ENCODE results near the gene GAPDHS. TPM values are rescaled to one million over a fixed set of nuclear protein-coding genes. Genes with fewer than 3 reads are reported as not detected.

The GAPDHS gene
- total and polyA plus RNA-seq, 2 experiments from 2014 or later, result not detected

DNA sequence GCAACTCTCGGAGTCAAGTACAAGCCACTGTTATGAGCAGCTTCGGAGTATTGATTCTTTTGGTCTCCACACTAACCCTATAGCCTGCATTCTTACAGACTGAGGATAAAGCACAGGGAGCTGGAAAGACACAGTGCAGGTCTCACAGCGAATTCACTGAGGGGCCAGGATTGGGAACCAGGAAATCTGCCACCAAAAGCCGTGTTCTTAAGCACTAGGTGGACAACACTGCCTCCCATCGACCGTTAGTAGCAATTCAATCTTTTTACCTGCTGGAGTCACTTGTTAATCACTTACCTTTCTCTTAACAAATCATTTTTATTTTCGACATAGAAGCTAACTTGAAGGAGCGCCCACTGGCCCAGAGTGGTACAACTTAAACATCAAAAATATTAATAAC lies 59.0 kb downstream of the GAPDHS start:
- Histone ChIP-seq H3K4me3 (no peak overlapping the region), H3K27ac (no peak overlapping the region), H3K27me3 (no peaks in the 10 kb centered on the region), H3K4me1 (ENCODE audit: low read depth) (no peaks in the 10 kb centered on the region), H3K36me3 (no peaks in the 10 kb centered on the region), H3K9me3 (ENCODE audit: low read depth) (no peaks in the 10 kb centered on the region)
- DNase-seq (ENCODE audit: low read depth in 1 of 2, low spot score in 1 of 2), result peak; percentile 66 to 71
- TF ChIP-seq, protein P1, sequence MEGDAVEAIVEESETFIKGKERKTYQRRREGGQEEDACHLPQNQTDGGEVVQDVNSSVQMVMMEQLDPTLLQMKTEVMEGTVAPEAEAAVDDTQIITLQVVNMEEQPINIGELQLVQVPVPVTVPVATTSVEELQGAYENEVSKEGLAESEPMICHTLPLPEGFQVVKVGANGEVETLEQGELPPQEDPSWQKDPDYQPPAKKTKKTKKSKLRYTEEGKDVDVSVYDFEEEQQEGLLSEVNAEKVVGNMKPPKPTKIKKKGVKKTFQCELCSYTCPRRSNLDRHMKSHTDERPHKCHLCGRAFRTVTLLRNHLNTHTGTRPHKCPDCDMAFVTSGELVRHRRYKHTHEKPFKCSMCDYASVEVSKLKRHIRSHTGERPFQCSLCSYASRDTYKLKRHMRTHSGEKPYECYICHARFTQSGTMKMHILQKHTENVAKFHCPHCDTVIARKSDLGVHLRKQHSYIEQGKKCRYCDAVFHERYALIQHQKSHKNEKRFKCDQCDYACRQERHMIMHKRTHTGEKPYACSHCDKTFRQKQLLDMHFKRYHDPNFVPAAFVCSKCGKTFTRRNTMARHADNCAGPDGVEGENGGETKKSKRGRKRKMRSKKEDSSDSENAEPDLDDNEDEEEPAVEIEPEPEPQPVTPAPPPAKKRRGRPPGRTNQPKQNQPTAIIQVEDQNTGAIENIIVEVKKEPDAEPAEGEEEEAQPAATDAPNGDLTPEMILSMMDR (IDR thresholded peaks at IDR 0.05; ENCODE audit: low read depth, low read length), result peak; percentile 67

Other genes starting within 250 kb of the GAPDHS start
- 2.1 and 2.4 TPM in 2 replicates for gene MAG, start 241.3 kb upstream of the GAPDHS start, total RNA-seq
- gene MAG, start 241.3 kb upstream of the GAPDHS start, polyA plus RNA-seq, result 1.2 and 1.3 TPM in 2 replicates
- gene CD22, start 204.3 kb upstream of the GAPDHS start, total RNA-seq, result 0.28 and 0.51 TPM in 2 replicates
- 0.50 TPM in 1 of 2 replicates, not detected in the other for gene CD22, start 204.3 kb upstream of the GAPDHS start, polyA plus RNA-seq
- gene FFAR1, start 185.6 kb upstream of the GAPDHS start, total RNA-seq, result not detected in 2 replicates
- 0.11 TPM in 1 of 2 replicates, not detected in the other for gene FFAR1, start 185.6 kb upstream of the GAPDHS start, polyA plus RNA-seq
- 0.21 TPM in 1 of 2 replicates, not detected in the other for gene FFAR3, start 175.0 kb upstream of the GAPDHS start, total RNA-seq
- gene FFAR3, start 175.0 kb upstream of the GAPDHS start, polyA plus RNA-seq, result not detected in 2 replicates
- 0.33 and 0.42 TPM in 2 replicates for gene GPR42, start 162.4 kb upstream of the GAPDHS start, total RNA-seq
- 0.32 TPM in 1 of 2 replicates, not detected in the other for gene GPR42, start 162.4 kb upstream of the GAPDHS start, polyA plus RNA-seq
- not detected in 2 replicates for gene FFAR2, start 85.2 kb upstream of the GAPDHS start, total RNA-seq
- not detected in 2 replicates for gene FFAR2, start 85.2 kb upstream of the GAPDHS start, polyA plus RNA-seq
- 0.60 TPM in 1 of 2 replicates, not detected in the other for gene KRTDAP, start 43.0 kb upstream of the GAPDHS start, total RNA-seq
- gene KRTDAP, start 43.0 kb upstream of the GAPDHS start, polyA plus RNA-seq, result 1.4 and 2.2 TPM in 2 replicates
- gene DMKN, start 19.8 kb upstream of the GAPDHS start, total RNA-seq, result 232 and 289 TPM in 2 replicates
- 220 and 329 TPM in 2 replicates for gene DMKN, start 19.8 kb upstream of the GAPDHS start, polyA plus RNA-seq
- gene SBSN, start 5.1 kb upstream of the GAPDHS start, total RNA-seq, result 0.15 TPM in 1 of 2 replicates, not detected in the other
- gene SBSN, start 5.1 kb upstream of the GAPDHS start, polyA plus RNA-seq, result not detected in 2 replicates
- gene TMEM147, start 12.2 kb downstream of the GAPDHS start, total RNA-seq, result 95.9 and 149 TPM in 2 replicates
- 186 and 260 TPM in 2 replicates for gene TMEM147, start 12.2 kb downstream of the GAPDHS start, polyA plus RNA-seq
- gene ATP4A, start 30.2 kb downstream of the GAPDHS start, total RNA-seq, result 0.74 TPM in 1 of 2 replicates, not detected in the other
- 0.10 TPM in 1 of 2 replicates, not detected in the other for gene ATP4A, start 30.2 kb downstream of the GAPDHS start, polyA plus RNA-seq
- not detected in 2 replicates for gene PMIS2, start 52.7 kb downstream of the GAPDHS start, total RNA-seq
- gene PMIS2, start 52.7 kb downstream of the GAPDHS start, polyA plus RNA-seq, result not detected in 2 replicates
- 17.2 and 20.5 TPM in 2 replicates for gene HAUS5, start 79.3 kb downstream of the GAPDHS start, total RNA-seq
- gene HAUS5, start 79.3 kb downstream of the GAPDHS start, polyA plus RNA-seq, result 25.5 and 29.6 TPM in 2 replicates
- 128 and 146 TPM in 2 replicates for gene RBM42, start 95.6 kb downstream of the GAPDHS start, total RNA-seq
- 161 and 170 TPM in 2 replicates for gene RBM42, start 95.6 kb downstream of the GAPDHS start, polyA plus RNA-seq
- 1.1 and 3.1 TPM in 2 replicates for gene ETV2, start 108.3 kb downstream of the GAPDHS start, total RNA-seq
- 3.1 and 4.0 TPM in 2 replicates for gene ETV2, start 108.3 kb downstream of the GAPDHS start, polyA plus RNA-seq
- gene COX6B1, start 114.9 kb downstream of the GAPDHS start, total RNA-seq, result 817 and 1,352 TPM in 2 replicates
- gene COX6B1, start 114.9 kb downstream of the GAPDHS start, polyA plus RNA-seq, result 1,159 and 1,609 TPM in 2 replicates
- 1.2 TPM in 1 of 2 replicates, not detected in the other for gene UPK1A, start 133.1 kb downstream of the GAPDHS start, total RNA-seq
- 0.67 and 1.4 TPM in 2 replicates for gene UPK1A, start 133.1 kb downstream of the GAPDHS start, polyA plus RNA-seq
- not detected in 2 replicates for gene ZBTB32, start 171.1 kb downstream of the GAPDHS start, total RNA-seq
- gene ZBTB32, start 171.1 kb downstream of the GAPDHS start, polyA plus RNA-seq, result 0.53 and 0.59 TPM in 2 replicates
- 18.2 and 38.1 TPM in 2 replicates for gene KMT2B, start 184.5 kb downstream of the GAPDHS start, total RNA-seq
- gene KMT2B, start 184.5 kb downstream of the GAPDHS start, polyA plus RNA-seq, result 8.9 and 11.9 TPM in 2 replicates
- gene IGFLR1, start 209.0 kb downstream of the GAPDHS start, total RNA-seq, result 1.5 and 2.6 TPM in 2 replicates
- 2.4 and 5.5 TPM in 2 replicates for gene IGFLR1, start 209.0 kb downstream of the GAPDHS start, polyA plus RNA-seq
- gene U2AF1L4, start 212.0 kb downstream of the GAPDHS start, total RNA-seq, result 30.3 and 40.2 TPM in 2 replicates
- gene U2AF1L4, start 212.0 kb downstream of the GAPDHS start, polyA plus RNA-seq, result 45.5 and 61.7 TPM in 2 replicates
- gene PSENEN, start 212.2 kb downstream of the GAPDHS start, total RNA-seq, result 43.7 and 65.4 TPM in 2 replicates
- gene PSENEN, start 212.2 kb downstream of the GAPDHS start, polyA plus RNA-seq, result 158 and 173 TPM in 2 replicates
- gene LIN37, start 215.1 kb downstream of the GAPDHS start, total RNA-seq, result 16.0 and 16.8 TPM in 2 replicates
- gene LIN37, start 215.1 kb downstream of the GAPDHS start, polyA plus RNA-seq, result 11.4 and 16.3 TPM in 2 replicates
- gene HSPB6, start 223.6 kb downstream of the GAPDHS start, total RNA-seq, result 0.51 and 2.5 TPM in 2 replicates
- 0.76 and 2.6 TPM in 2 replicates for gene HSPB6, start 223.6 kb downstream of the GAPDHS start, polyA plus RNA-seq
- gene PROSER3, start 224.7 kb downstream of the GAPDHS start, total RNA-seq, result 14.8 and 16.3 TPM in 2 replicates
- gene PROSER3, start 224.7 kb downstream of the GAPDHS start, polyA plus RNA-seq, result 28.9 and 35.7 TPM in 2 replicates
- gene ARHGAP33, start 242.1 kb downstream of the GAPDHS start, total RNA-seq, result 10.9 and 47.4 TPM in 2 replicates
- gene ARHGAP33, start 242.1 kb downstream of the GAPDHS start, polyA plus RNA-seq, result 16.1 and 31.9 TPM in 2 replicates